ENCODE data around the gene DAD1.
"Not testable (repeated sequence)": the region's sequence is repeated elsewhere in the genome, so short reads cannot be mapped to it uniquely, and the experiment has no call there.

DAD1 gene

DNA sequence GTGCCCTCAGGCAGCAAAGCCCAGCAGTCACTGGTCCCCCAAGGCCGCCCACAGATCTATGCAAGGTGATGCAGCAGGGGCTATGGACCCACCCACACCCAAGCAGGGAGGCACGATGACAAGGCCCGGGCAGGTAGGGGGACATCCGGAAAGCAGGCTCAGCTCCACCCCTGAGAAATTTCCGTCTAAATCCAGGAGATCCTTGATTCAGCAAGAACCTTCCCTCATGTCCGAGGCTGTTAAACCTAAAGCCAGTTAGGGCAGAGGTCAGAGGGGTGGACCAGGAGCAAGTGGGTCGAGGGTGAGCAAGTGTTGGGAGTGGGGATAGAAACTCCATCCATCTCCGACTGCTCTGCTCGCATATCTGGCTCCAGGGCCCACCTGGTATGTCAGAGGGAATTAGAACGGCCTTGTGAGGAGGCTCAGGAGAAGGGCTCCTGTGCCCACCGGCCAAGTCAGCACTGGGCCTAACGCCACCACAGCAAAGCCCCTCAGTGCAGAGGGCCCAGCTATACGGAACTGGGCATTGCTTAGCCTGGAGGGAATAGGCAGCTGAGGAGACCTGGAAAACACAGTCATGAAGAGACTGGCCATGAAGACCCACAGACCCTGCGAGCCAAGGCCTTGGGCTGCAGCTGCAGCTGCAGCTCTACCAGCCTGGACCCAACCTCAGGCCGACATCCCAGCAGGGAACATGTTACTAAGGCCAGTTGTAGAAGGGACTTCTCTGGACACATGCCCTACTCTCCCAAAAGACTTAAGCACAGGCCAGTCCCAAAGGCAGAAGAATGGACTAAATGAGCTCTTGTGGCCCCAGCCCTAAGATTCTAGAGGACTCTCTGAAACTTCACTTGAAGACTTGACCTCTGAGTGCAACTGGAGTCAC, 34.3 kb downstream of the DAD1 start:
- no peak for DNase-seq (ENCODE audit: low read depth)
- TF ChIP-seq, protein P1, sequence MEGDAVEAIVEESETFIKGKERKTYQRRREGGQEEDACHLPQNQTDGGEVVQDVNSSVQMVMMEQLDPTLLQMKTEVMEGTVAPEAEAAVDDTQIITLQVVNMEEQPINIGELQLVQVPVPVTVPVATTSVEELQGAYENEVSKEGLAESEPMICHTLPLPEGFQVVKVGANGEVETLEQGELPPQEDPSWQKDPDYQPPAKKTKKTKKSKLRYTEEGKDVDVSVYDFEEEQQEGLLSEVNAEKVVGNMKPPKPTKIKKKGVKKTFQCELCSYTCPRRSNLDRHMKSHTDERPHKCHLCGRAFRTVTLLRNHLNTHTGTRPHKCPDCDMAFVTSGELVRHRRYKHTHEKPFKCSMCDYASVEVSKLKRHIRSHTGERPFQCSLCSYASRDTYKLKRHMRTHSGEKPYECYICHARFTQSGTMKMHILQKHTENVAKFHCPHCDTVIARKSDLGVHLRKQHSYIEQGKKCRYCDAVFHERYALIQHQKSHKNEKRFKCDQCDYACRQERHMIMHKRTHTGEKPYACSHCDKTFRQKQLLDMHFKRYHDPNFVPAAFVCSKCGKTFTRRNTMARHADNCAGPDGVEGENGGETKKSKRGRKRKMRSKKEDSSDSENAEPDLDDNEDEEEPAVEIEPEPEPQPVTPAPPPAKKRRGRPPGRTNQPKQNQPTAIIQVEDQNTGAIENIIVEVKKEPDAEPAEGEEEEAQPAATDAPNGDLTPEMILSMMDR (IDR thresholded peaks at IDR 0.05; ENCODE audit: control insufficient read depth, insufficient read depth, low read depth, low read length, missing control alignments), result no peak

DNA sequence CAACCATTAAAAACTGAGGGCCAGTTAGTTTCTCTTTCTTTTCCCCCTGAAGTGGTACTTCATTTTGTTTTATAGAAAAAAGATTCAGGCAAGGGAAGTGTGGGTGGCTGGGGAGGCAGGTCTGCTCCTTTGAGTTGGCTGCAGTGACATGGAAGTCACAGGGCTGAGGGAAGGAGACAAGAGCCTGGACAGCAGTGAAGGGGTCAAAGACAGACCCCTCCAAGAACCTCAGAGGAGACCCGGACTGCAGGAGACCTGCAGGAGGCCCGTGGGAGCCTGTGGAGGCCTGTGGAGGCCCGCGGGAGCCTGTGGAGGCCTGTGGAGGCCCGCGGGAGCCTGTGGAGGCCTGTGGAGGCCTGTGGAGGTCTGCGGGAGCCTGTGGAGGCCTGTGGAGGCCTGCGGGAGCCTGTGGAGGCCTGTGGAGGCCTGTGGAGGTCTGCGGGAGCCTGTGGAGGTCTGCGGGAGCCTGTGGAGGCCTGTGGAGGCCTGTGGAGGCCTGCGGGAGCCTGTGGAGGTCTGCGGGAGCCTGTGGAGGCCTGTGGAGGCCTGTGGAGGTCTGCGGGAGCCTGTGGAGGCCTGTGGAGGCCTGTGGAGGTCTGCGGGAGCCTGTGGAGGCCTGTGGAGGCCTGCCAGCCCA, 35.0 kb downstream of the DAD1 start:
- DNase-seq (ENCODE audit: low read depth), result not testable (repeated sequence)

More for the DNA sequence above, 34.3 kb downstream of the DAD1 start:
- no peak overlapping the region for H3K4me3 ChIP-seq (ENCODE audit: control insufficient read depth, low read depth, low read length)

DNA sequence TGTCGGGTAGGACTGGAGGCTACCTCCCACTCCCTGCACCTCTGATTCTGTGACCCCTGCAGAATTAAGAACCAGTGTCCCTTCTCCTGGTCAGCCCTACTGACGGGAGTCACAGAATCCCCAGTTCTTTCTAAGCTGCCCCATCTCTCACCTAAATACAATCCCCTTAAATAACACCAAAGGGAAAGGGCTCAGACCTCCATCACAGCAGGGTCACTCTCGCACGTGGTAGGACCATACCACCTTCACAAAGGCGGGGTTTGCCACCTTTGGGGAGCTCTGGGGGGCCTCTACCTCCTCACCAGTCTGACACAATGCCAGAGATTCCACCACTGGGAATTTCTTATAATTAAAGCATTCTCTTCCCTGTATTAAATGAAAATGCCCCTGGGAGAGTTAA, 35.6 kb downstream of the DAD1 start:
- TF ChIP-seq, protein P1 (IDR thresholded peaks at IDR 0.05; ENCODE audit: control insufficient read depth, insufficient read depth, low read depth, low read length, missing control alignments), result no peak
- DNase-seq (ENCODE audit: low read depth), result no peak
- no peak overlapping the region for H3K4me3 ChIP-seq (ENCODE audit: control insufficient read depth, low read depth, low read length)

More for the DNA sequence above, 35.0 kb downstream of the DAD1 start:
- not testable (repeated sequence) for H3K4me3 ChIP-seq (ENCODE audit: control insufficient read depth, low read depth, low read length)

DNA sequence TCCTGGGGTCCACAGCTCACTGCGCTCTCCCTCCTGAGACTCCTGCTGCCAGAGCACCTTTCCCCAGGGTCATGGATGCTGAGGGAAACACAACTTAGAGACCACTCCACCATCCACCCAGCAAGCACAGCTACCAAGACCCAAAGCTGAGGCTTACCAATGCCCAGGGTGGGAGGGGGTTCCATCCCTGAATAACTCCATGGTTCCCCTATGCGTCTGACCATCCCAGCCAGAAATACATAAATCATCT, 36.3 kb downstream of the DAD1 start:
- DNase-seq (ENCODE audit: low read depth), result no peak
- no peak overlapping the region for H3K4me3 ChIP-seq (ENCODE audit: control insufficient read depth, low read depth, low read length)
- TF ChIP-seq, protein P1 (IDR thresholded peaks at IDR 0.05; ENCODE audit: control insufficient read depth, insufficient read depth, low read depth, low read length, missing control alignments), result no peak

DNA sequence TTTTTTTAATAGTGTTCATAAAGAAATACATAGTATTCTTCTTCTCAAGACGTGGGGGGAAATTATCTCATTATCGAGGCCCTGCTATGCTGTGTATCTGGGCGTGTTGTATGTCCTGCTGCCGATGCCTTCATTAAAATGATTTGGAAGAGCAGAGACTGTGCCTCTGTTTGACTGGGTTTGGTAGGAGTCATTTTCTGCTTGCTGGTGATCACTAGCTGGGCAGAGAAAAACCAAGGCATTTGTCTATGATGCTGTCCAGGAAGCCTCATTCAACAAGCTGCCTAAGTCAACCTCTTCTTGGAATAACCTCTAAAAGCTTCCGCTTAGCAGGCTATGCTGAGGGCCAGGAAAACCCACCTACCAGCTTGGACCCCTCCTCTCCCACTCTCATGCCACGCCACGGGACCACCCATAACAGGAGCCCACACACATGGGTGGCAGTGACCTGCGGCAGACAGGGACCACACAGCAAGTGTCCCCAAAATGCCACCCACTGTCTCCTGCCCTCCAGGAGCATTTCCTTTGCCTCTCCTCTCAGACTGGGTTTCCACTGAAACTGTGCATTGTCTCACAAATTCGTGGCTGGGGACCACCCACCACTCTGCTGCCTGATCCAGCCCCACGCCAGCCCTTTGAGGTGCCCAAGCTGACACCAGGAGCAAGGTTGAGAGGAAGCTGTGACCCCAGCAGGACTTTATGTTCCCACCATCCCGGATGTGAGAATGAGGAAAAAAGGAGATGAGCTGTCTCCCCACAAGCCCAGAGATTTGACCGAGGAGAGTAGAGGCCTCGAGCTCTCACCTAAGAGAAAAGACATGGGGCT, 36.8 kb downstream of the DAD1 start:
- H3K4me3 ChIP-seq (ENCODE audit: control insufficient read depth, low read depth, low read length), result no peak overlapping the region
- no peak for DNase-seq (ENCODE audit: low read depth)
- TF ChIP-seq, protein P1 (IDR thresholded peaks at IDR 0.05; ENCODE audit: control insufficient read depth, insufficient read depth, low read depth, low read length, missing control alignments), result no peak

DNA sequence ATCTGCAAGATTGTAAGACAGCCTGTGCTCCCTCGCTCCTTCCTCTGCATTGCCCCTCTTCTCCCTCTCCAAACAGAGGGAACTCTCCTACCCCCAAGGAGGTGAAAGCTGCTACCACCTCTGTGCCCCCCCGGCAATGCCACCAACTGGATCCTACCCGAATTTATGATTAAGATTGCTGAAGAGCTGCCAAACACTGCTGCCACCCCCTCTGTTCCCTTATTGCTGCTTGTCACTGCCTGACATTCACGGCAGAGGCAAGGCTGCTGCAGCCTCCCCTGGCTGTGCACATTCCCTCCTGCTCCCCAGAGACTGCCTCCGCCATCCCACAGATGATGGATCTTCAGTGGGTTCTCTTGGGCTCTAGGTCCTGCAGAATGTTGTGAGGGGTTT, 37.4 kb downstream of the DAD1 start:
- TF ChIP-seq, protein P1 (IDR thresholded peaks at IDR 0.05; ENCODE audit: control insufficient read depth, insufficient read depth, low read depth, low read length, missing control alignments), result no peak
- no peak for DNase-seq (ENCODE audit: low read depth)

More for the DNA sequence above, 37.4 kb downstream of the DAD1 start:
- no peak overlapping the region for H3K4me3 ChIP-seq (ENCODE audit: control insufficient read depth, low read depth, low read length)

Measured in AG09309 (cell line).